Dedifferentiated amniotic fluid mesenchymal stem cell (primary cell): ENCODE results near the gene ANKRD6.

Experiments
- DNase-seq: peaks from one replicate; pipeline ENCODE4 v3.0.0-alpha.2; 2016; ENCODE audit errors: extremely low spot score

Gene ANKRD6

GRCh38 chr6:89657445-89658158 is 224.7 kb downstream of the ANKRD6 start:
- no peak for DNase-seq

GRCh38 chr6:89660981-89661380 is 228.0 kb downstream of the ANKRD6 start:
- DNase-seq = no peak

GRCh38 chr6:89661559-89661958 is 228.6 kb downstream of the ANKRD6 start:
- no peak for DNase-seq

- no peak for DNase-seq
Observed at GRCh38 chr6:89662659-89663223, 229.8 kb downstream of the ANKRD6 start.

- DNase-seq = peak; percentile 51
Observed at GRCh38 chr6:89667872-89668556, 235.1 kb downstream of the ANKRD6 start.

GRCh38 chr6:89669002-89669401 is 236.1 kb downstream of the ANKRD6 start:
- DNase-seq = no peak

GRCh38 chr6:89670935-89671565 is 238.1 kb downstream of the ANKRD6 start:
- no peak for DNase-seq

GRCh38 chr6:89675949-89676748 is 243.2 kb downstream of the ANKRD6 start:
- no peak for DNase-seq

GRCh38 chr6:89678531-89678930 is 245.6 kb downstream of the ANKRD6 start:
- no peak for DNase-seq

- DNase-seq = no peak
Observed at GRCh38 chr6:89679215-89680120, 246.5 kb downstream of the ANKRD6 start.

GRCh38 chr6:89680150-89680549 is 247.2 kb downstream of the ANKRD6 start:
- no peak for DNase-seq

GRCh38 chr6:89680551-89680950 is 247.6 kb downstream of the ANKRD6 start:
- DNase-seq = no peak

GRCh38 chr6:89681983-89682564 is 249.1 kb downstream of the ANKRD6 start:
- no peak for DNase-seq

GRCh38 chr6:89682991-89683390 is 250.0 kb downstream of the ANKRD6 start:
- DNase-seq = no peak
